Measurements from ENCODE around the gene ITGB8. TPM values are rescaled to one million over a fixed set of nuclear protein-coding genes. Genes with fewer than 3 reads are reported as not detected.

Gene ITGB8
- total RNA-seq, 1 donor from 2014 or later, result 0.69 TPM

- Mint-ChIP-seq H3K9me3 (ENCODE audit: unreplicated experiment) (no peaks in the 10 kb centered on the region), H3K4me3 (ENCODE audit: unreplicated experiment) (no peak overlapping the region), H3K4me1 (ENCODE audit: unreplicated experiment) (peaks cover 2% of the 10 kb centered on the region), H3K27me3 (ENCODE audit: unreplicated experiment) (no peaks in the 10 kb centered on the region), H3K36me3 (ENCODE audit: low read depth, unreplicated experiment) (no peaks in the 10 kb centered on the region), H3K27ac (ENCODE audit: unreplicated experiment) (no peak overlapping the region)
- DNase-seq (ENCODE audit: low spot score), result no peak
- no peak for TF ChIP-seq CTCF (IDR thresholded peaks at IDR 0.05; ENCODE audit: unreplicated experiment)
Observed at GRCh38 chr7:20344396-20344795, 13.7 kb downstream of the ITGB8 start.

- Mint-ChIP-seq H3K36me3 (ENCODE audit: low read depth, unreplicated experiment) (no peaks in the 10 kb centered on the region), H3K4me3 (ENCODE audit: unreplicated experiment) (no peak overlapping the region), H3K4me1 (ENCODE audit: unreplicated experiment) (peaks cover 2% of the 10 kb centered on the region), H3K27ac (ENCODE audit: unreplicated experiment) (no peak overlapping the region), H3K9me3 (ENCODE audit: unreplicated experiment) (no peaks in the 10 kb centered on the region), H3K27me3 (ENCODE audit: unreplicated experiment) (no peaks in the 10 kb centered on the region)
- DNase-seq (ENCODE audit: low spot score), result no peak
- no peak for TF ChIP-seq CTCF (IDR thresholded peaks at IDR 0.05; ENCODE audit: unreplicated experiment)
Observed at GRCh38 chr7:20346577-20346976, 15.9 kb downstream of the ITGB8 start.

GRCh38 chr7:20347680-20348079 lies 17.0 kb downstream of the ITGB8 start:
- no peak for DNase-seq (ENCODE audit: low spot score)
- H3K27me3 Mint-ChIP-seq (ENCODE audit: unreplicated experiment), result no peaks in the 10 kb centered on the region
- no peak overlapping the region for H3K4me3 Mint-ChIP-seq (ENCODE audit: unreplicated experiment)

GRCh38 chr7:20348125-20348807 lies 17.6 kb downstream of the ITGB8 start:
- H3K36me3 Mint-ChIP-seq (ENCODE audit: low read depth, unreplicated experiment), result no peaks in the 10 kb centered on the region
- peaks cover under 1% of the 10 kb centered on the region for H3K4me1 Mint-ChIP-seq (ENCODE audit: unreplicated experiment)
- DNase-seq (ENCODE audit: low spot score), result no peak
- H3K27me3 Mint-ChIP-seq (ENCODE audit: unreplicated experiment), result no peaks in the 10 kb centered on the region
- TF ChIP-seq CTCF (IDR thresholded peaks at IDR 0.05; ENCODE audit: unreplicated experiment), result no peak
- H3K9me3 Mint-ChIP-seq (ENCODE audit: unreplicated experiment), result no peaks in the 10 kb centered on the region
- H3K4me3 Mint-ChIP-seq (ENCODE audit: unreplicated experiment), result no peak overlapping the region
- no peak overlapping the region for H3K27ac Mint-ChIP-seq (ENCODE audit: unreplicated experiment)

More at GRCh38 chr7:20347680-20348079, 17.0 kb downstream of the ITGB8 start:
- Mint-ChIP-seq H3K4me1 (ENCODE audit: unreplicated experiment) (peaks cover 2% of the 10 kb centered on the region), H3K36me3 (ENCODE audit: low read depth, unreplicated experiment) (no peaks in the 10 kb centered on the region), H3K27ac (ENCODE audit: unreplicated experiment) (no peak overlapping the region), H3K9me3 (ENCODE audit: unreplicated experiment) (no peaks in the 10 kb centered on the region)
- TF ChIP-seq CTCF (IDR thresholded peaks at IDR 0.05; ENCODE audit: unreplicated experiment), result no peak

- Mint-ChIP-seq H3K27ac (ENCODE audit: unreplicated experiment) (no peak overlapping the region), H3K36me3 (ENCODE audit: low read depth, unreplicated experiment) (no peaks in the 10 kb centered on the region), H3K27me3 (ENCODE audit: unreplicated experiment) (no peaks in the 10 kb centered on the region), H3K4me3 (ENCODE audit: unreplicated experiment) (no peak overlapping the region), H3K9me3 (ENCODE audit: unreplicated experiment) (no peaks in the 10 kb centered on the region), H3K4me1 (ENCODE audit: unreplicated experiment) (no peaks in the 10 kb centered on the region)
- no peak for DNase-seq (ENCODE audit: low spot score)
- TF ChIP-seq CTCF (IDR thresholded peaks at IDR 0.05; ENCODE audit: unreplicated experiment), result no peak
Observed at GRCh38 chr7:20350518-20350951, 19.8 kb downstream of the ITGB8 start.
